ENCODE data around the gene CPEB2.

CPEB2 gene

DNA sequence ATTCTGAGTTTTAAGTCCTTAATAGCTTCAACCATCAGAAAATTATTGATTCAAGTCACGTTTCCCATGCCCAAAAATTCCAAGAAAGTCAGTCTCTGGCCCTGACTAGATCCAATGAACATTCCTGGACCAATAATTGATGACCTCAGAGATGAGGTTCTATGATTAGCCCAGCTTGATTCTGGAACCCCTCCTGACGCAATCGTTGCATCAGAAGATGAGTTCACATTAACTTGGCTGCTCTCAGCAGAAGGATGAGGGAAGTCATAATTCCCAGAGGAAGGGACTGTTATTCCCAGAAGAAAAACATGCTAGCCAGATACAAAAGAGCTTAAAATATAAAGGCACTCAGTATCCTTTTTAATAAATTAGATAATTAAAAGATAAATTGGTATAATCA is 34.3 kb upstream of the CPEB2 start:
- DNase-seq (ENCODE audit: low read depth in 1 of 2, low spot score in 1 of 2) = no peak
- TF ChIP-seq, protein P1, sequence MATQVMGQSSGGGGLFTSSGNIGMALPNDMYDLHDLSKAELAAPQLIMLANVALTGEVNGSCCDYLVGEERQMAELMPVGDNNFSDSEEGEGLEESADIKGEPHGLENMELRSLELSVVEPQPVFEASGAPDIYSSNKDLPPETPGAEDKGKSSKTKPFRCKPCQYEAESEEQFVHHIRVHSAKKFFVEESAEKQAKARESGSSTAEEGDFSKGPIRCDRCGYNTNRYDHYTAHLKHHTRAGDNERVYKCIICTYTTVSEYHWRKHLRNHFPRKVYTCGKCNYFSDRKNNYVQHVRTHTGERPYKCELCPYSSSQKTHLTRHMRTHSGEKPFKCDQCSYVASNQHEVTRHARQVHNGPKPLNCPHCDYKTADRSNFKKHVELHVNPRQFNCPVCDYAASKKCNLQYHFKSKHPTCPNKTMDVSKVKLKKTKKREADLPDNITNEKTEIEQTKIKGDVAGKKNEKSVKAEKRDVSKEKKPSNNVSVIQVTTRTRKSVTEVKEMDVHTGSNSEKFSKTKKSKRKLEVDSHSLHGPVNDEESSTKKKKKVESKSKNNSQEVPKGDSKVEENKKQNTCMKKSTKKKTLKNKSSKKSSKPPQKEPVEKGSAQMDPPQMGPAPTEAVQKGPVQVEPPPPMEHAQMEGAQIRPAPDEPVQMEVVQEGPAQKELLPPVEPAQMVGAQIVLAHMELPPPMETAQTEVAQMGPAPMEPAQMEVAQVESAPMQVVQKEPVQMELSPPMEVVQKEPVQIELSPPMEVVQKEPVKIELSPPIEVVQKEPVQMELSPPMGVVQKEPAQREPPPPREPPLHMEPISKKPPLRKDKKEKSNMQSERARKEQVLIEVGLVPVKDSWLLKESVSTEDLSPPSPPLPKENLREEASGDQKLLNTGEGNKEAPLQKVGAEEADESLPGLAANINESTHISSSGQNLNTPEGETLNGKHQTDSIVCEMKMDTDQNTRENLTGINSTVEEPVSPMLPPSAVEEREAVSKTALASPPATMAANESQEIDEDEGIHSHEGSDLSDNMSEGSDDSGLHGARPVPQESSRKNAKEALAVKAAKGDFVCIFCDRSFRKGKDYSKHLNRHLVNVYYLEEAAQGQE (IDR thresholded peaks at IDR 0.05; ENCODE audit: insufficient replicate concordance, low read depth) = no peak
- TF ChIP-seq SPI1 (IDR thresholded peaks at IDR 0.05; ENCODE audit: borderline replicate concordance, low read depth) (no peak), POLR2AphosphoS5 (IDR thresholded peaks at IDR 0.05; ENCODE audit: low read depth) (no peak), CTCF (IDR thresholded peaks at IDR 0.05; ENCODE audit: insufficient read depth, low read length) (no peak), GABPA (IDR thresholded peaks at IDR 0.05; ENCODE audit: low read depth) (no peak)
- Histone ChIP-seq H3K4me3 (replicated peaks; ENCODE audit: insufficient read depth, low read length) (no peak overlapping the region), H3K27me3 (ENCODE audit: insufficient read depth, poor library complexity, severe bottlenecking) (no peaks in the 10 kb centered on the region), H3K27ac (replicated peaks) (no peak overlapping the region)

- Histone ChIP-seq H3K4me3 (replicated peaks; ENCODE audit: insufficient read depth, low read length) (no peak overlapping the region), H3K27ac (replicated peaks) (no peak overlapping the region), H3K27me3 (ENCODE audit: insufficient read depth, poor library complexity, severe bottlenecking) (no peaks in the 10 kb centered on the region)
- DNase-seq (ENCODE audit: low read depth in 1 of 2, low spot score in 1 of 2) = no peak
- TF ChIP-seq SPI1 (IDR thresholded peaks at IDR 0.05; ENCODE audit: borderline replicate concordance, low read depth) (no peak), POLR2AphosphoS5 (IDR thresholded peaks at IDR 0.05; ENCODE audit: low read depth) (no peak), GABPA (IDR thresholded peaks at IDR 0.05; ENCODE audit: low read depth) (no peak), CTCF (IDR thresholded peaks at IDR 0.05; ENCODE audit: insufficient read depth, low read length) (no peak)
- TF ChIP-seq, protein P1 (IDR thresholded peaks at IDR 0.05; ENCODE audit: insufficient replicate concordance, low read depth) = no peak
Measured at GRCh38 chr4:14977830-14978229, 24.5 kb upstream of the CPEB2 start.

DNA sequence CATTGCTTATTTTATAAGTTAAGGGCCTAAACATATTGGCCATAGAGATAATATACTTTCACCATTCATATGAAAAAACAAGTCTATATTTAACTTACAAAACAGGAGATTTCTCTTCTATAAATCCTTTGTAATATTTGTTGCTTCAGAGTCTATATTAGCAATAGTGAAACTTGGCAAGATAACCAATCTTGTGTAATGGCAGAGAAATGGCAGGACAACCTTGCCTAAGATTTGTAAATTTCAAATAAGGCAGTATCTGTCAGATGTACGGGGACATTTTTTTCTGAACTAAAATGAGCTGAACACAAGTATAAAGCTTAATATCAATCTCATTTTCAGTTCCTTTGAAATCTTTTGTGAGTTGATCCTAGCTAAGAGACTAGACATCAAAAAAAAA is 17.8 kb upstream of the CPEB2 start:
- H3K27me3 ChIP-seq (ENCODE audit: insufficient read depth, poor library complexity, severe bottlenecking) = no peaks in the 10 kb centered on the region
- DNase-seq (ENCODE audit: low read depth in 1 of 2, low spot score in 1 of 2) = no peak
- TF ChIP-seq SPI1 (IDR thresholded peaks at IDR 0.05; ENCODE audit: borderline replicate concordance, low read depth) = no peak
- H3K27ac ChIP-seq (replicated peaks) = no peak overlapping the region
- H3K4me3 ChIP-seq (replicated peaks; ENCODE audit: insufficient read depth, low read length) = no peak overlapping the region

DNA sequence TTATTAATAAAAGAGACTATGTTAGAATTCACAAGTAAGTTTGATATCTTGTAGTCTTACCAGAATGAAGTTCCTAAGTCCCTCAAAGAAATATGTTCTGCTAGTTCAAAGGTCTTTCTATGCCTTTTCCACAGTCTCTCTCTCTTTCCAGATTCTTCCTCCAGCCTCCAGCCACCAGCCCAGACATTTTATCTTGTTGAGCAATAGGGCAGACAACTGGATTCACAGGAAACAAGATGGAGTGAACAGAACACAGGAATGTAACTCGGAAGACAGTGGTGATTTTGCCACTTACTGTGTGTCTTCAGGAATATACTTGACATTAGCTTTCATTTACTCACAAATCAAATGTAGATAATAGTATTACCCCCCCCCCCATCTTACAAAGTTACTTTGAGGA is 17.1 kb upstream of the CPEB2 start:
- DNase-seq (ENCODE audit: low read depth in 1 of 2, low spot score in 1 of 2) = no peak
- Histone ChIP-seq H3K27me3 (ENCODE audit: insufficient read depth, poor library complexity, severe bottlenecking) (no peaks in the 10 kb centered on the region), H3K27ac (replicated peaks) (no peak overlapping the region), H3K4me3 (replicated peaks; ENCODE audit: insufficient read depth, low read length) (no peak overlapping the region)
- TF ChIP-seq GABPA (IDR thresholded peaks at IDR 0.05; ENCODE audit: low read depth) (no peak), SPI1 (IDR thresholded peaks at IDR 0.05; ENCODE audit: borderline replicate concordance, low read depth) (no peak)

DNA sequence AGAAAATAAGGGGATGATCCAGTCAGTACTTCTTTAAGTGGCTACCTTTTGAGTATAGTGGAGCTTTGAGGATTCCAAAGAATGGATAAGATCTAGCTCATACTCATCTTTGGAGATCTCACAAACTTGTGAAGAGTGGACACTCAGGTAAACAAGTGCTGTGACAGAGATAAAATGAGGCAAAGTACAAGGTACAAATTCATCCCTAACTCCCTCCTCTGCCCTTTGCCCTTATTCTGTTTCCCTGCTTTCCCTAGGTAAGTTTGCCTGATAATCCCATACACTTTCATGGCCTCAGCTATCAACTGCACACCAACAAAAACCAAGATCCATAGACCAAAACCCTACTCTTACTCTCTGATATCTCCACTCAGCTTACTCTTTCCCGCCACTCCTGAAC is 16.4 kb upstream of the CPEB2 start:
- no peaks in the 10 kb centered on the region for H3K27me3 ChIP-seq (ENCODE audit: insufficient read depth, poor library complexity, severe bottlenecking)
- H3K27ac ChIP-seq (replicated peaks) = no peak overlapping the region
- TF ChIP-seq POLR2AphosphoS5 (IDR thresholded peaks at IDR 0.05; ENCODE audit: low read depth) (no peak), CTCF (IDR thresholded peaks at IDR 0.05; ENCODE audit: insufficient read depth, low read length) (no peak), GABPA (IDR thresholded peaks at IDR 0.05; ENCODE audit: low read depth) (no peak), SPI1 (IDR thresholded peaks at IDR 0.05; ENCODE audit: borderline replicate concordance, low read depth) (no peak)
- TF ChIP-seq, protein P1 (IDR thresholded peaks at IDR 0.05; ENCODE audit: insufficient replicate concordance, low read depth) = no peak
- no peak for DNase-seq (ENCODE audit: low read depth in 1 of 2, low spot score in 1 of 2)
- no peak overlapping the region for H3K4me3 ChIP-seq (replicated peaks; ENCODE audit: insufficient read depth, low read length)

Measured in HL-60 (cell line).